ENCODE results near the gene PRKCH. TPM values are rescaled to one million over a fixed set of nuclear protein-coding genes. Genes with fewer than 3 reads are reported as not detected.

Gene PRKCH
- total RNA-seq, 2 donors from 2014 or later: 27.6 to 33.9 TPM

GRCh38 chr14:61545726-61546455, 224.5 kb downstream of the PRKCH start:
- Histone ChIP-seq H3K27ac (peak overlapping the region in 1 of 2 donors; percentile 76), H3K4me1 (replicated peaks) (peaks cover 24% of the 10 kb centered on the region), H3K36me3 (no peaks in the 10 kb centered on the region), H3K4me3 (no peak overlapping the region), H3K9me3 (no peaks in the 10 kb centered on the region), H3K27me3 (replicated peaks; ENCODE audit: insufficient read depth) (no peaks in the 10 kb centered on the region)
- TF ChIP-seq POLR2A (IDR thresholded peaks at IDR 0.05) (no peak), CTCF (IDR thresholded peaks at IDR 0.05) (no peak), POLR2AphosphoS5 (IDR thresholded peaks at IDR 0.05) (peak; percentile 39)
- DNase-seq (ENCODE audit: low spot score): no peak
- intact Hi-C loops (cut with DNase I): no loop called here
- 43% methylated on average over 7 of the region's 7 CpGs for WGBS

GRCh38 chr14:61547186-61548069, 226.0 kb downstream of the PRKCH start:
- 78% methylated on average over 14 of the region's 14 CpGs for WGBS
- H3K36me3 ChIP-seq: no peaks in the 10 kb centered on the region
- intact Hi-C loops (cut with DNase I): no loop called here
- H3K4me1 ChIP-seq (replicated peaks): peaks cover 22% of the 10 kb centered on the region
- DNase-seq (ENCODE audit: low spot score): no peak
- H3K4me3 ChIP-seq: no peak overlapping the region
- no peaks in the 10 kb centered on the region for H3K27me3 ChIP-seq (replicated peaks; ENCODE audit: insufficient read depth)
- no peaks in the 10 kb centered on the region for H3K9me3 ChIP-seq
- no peak overlapping the region for H3K27ac ChIP-seq
- no peak for TF ChIP-seq POLR2A (IDR thresholded peaks at IDR 0.05)
- TF ChIP-seq CTCF (IDR thresholded peaks at IDR 0.05): no peak
- TF ChIP-seq POLR2AphosphoS5 (IDR thresholded peaks at IDR 0.05): no peak

GRCh38 chr14:61549425-61549824, 228.0 kb downstream of the PRKCH start:
- Histone ChIP-seq H3K36me3 (no peaks in the 10 kb centered on the region), H3K4me1 (replicated peaks) (peaks cover 2% of the 10 kb centered on the region), H3K4me3 (no peak overlapping the region), H3K9me3 (no peaks in the 10 kb centered on the region), H3K27me3 (replicated peaks; ENCODE audit: insufficient read depth) (no peaks in the 10 kb centered on the region), H3K27ac (no peak overlapping the region)
- intact Hi-C loops (cut with DNase I): no loop called here
- TF ChIP-seq CTCF (IDR thresholded peaks at IDR 0.05) (no peak), POLR2A (IDR thresholded peaks at IDR 0.05) (no peak), POLR2AphosphoS5 (IDR thresholded peaks at IDR 0.05) (no peak)
- no peak for DNase-seq (ENCODE audit: low spot score)
- 76% methylated on average over 2 of the region's 2 CpGs for WGBS

GRCh38 chr14:61551384-61551783, 230.0 kb downstream of the PRKCH start:
- Histone ChIP-seq H3K4me1 (replicated peaks) (no peaks in the 10 kb centered on the region), H3K4me3 (no peak overlapping the region), H3K27ac (no peak overlapping the region), H3K27me3 (replicated peaks; ENCODE audit: insufficient read depth) (no peaks in the 10 kb centered on the region), H3K36me3 (no peaks in the 10 kb centered on the region), H3K9me3 (no peaks in the 10 kb centered on the region)
- no peak for DNase-seq (ENCODE audit: low spot score)
- intact Hi-C loops (cut with DNase I): no loop called here
- 96% methylated on average over 3 of the region's 3 CpGs for WGBS
- no peak for TF ChIP-seq POLR2AphosphoS5 (IDR thresholded peaks at IDR 0.05)
- no peak for TF ChIP-seq CTCF (IDR thresholded peaks at IDR 0.05)
